IPS-18a (cell line): ENCODE measurements around the gene OGA.

ENCODE experiments used
- H3K27ac ChIP-seq: one replicate; pipeline ENCODE4 v1.5.1; 2013; ENCODE audit warnings: low read length
- H3K27me3 ChIP-seq: one replicate; pipeline ENCODE4 v1.6.1; 2013; ENCODE audit warnings: mild to moderate bottlenecking, low read length; ENCODE audit not compliant: control insufficient read depth, insufficient read depth
- H3K36me3 ChIP-seq: one replicate; pipeline ENCODE4 v1.6.1; 2013; ENCODE audit warnings: low read depth, low read length; ENCODE audit not compliant: control insufficient read depth
- H3K4me1 ChIP-seq: one replicate; pipeline ENCODE4 v1.6.1; 2013; ENCODE audit warnings: low read depth, low read length; ENCODE audit not compliant: control insufficient read depth
- H3K4me3 ChIP-seq: one replicate; pipeline ENCODE4 v1.5.1; 2013; ENCODE audit warnings: low read length
- H3K9ac ChIP-seq: one replicate; pipeline ENCODE4 v1.6.1; 2013; ENCODE audit warnings: mild to moderate bottlenecking, low read length, moderate library complexity
- H3K9me3 ChIP-seq: one replicate; pipeline ENCODE4 v1.6.1; 2013; ENCODE audit warnings: low read depth, low read length; ENCODE audit not compliant: control insufficient read depth

OGA gene

GRCh38 chr10:101770331-101771215 lies 47.7 kb downstream of the OGA start:
- H3K27me3 ChIP-seq, result peaks cover 48% of the 10 kb centered on the region

GRCh38 chr10:101769541-101770180 lies 48.6 kb downstream of the OGA start:
- peaks cover 46% of the 10 kb centered on the region for H3K27me3 ChIP-seq
- peaks cover 27% of the 10 kb centered on the region for H3K4me1 ChIP-seq
- no peak overlapping the region for H3K4me3 ChIP-seq
- no peaks in the 10 kb centered on the region for H3K36me3 ChIP-seq
- H3K27ac ChIP-seq, result no peak overlapping the region
- H3K9ac ChIP-seq, result no peak overlapping the region
- H3K9me3 ChIP-seq, result no peaks in the 10 kb centered on the region

More at GRCh38 chr10:101770331-101771215, 47.7 kb downstream of the OGA start:
- Histone ChIP-seq H3K9me3 (no peaks in the 10 kb centered on the region), H3K27ac (no peak overlapping the region), H3K9ac (no peak overlapping the region), H3K4me3 (no peak overlapping the region), H3K4me1 (peaks cover 30% of the 10 kb centered on the region), H3K36me3 (no peaks in the 10 kb centered on the region)

GRCh38 chr10:101768791-101769170 lies 49.5 kb downstream of the OGA start:
- H3K4me3 ChIP-seq, result no peak overlapping the region
- H3K27ac ChIP-seq, result no peak overlapping the region
- peaks cover 37% of the 10 kb centered on the region for H3K27me3 ChIP-seq
- H3K9me3 ChIP-seq, result no peaks in the 10 kb centered on the region
- H3K36me3 ChIP-seq, result no peaks in the 10 kb centered on the region
- H3K4me1 ChIP-seq, result peaks cover 20% of the 10 kb centered on the region
- H3K9ac ChIP-seq, result no peak overlapping the region

- Histone ChIP-seq H3K36me3 (no peaks in the 10 kb centered on the region), H3K27ac (no peak overlapping the region), H3K9me3 (no peaks in the 10 kb centered on the region), H3K4me1 (peaks cover 14% of the 10 kb centered on the region), H3K4me3 (no peak overlapping the region), H3K9ac (no peak overlapping the region), H3K27me3 (peaks cover 31% of the 10 kb centered on the region)
Observed at GRCh38 chr10:101767966-101768790, 50.1 kb downstream of the OGA start.

GRCh38 chr10:101767600-101767945 lies 50.7 kb downstream of the OGA start:
- no peak overlapping the region for H3K27ac ChIP-seq
- H3K4me1 ChIP-seq, result peaks cover 8% of the 10 kb centered on the region
- H3K9me3 ChIP-seq, result no peaks in the 10 kb centered on the region
- H3K36me3 ChIP-seq, result no peaks in the 10 kb centered on the region
- no peak overlapping the region for H3K4me3 ChIP-seq
- peaks cover 25% of the 10 kb centered on the region for H3K27me3 ChIP-seq
- no peak overlapping the region for H3K9ac ChIP-seq

- Histone ChIP-seq H3K27me3 (peaks cover 19% of the 10 kb centered on the region), H3K9me3 (no peaks in the 10 kb centered on the region)
Observed at GRCh38 chr10:101766753-101767599, 51.3 kb downstream of the OGA start.

GRCh38 chr10:101766306-101766705 lies 51.9 kb downstream of the OGA start:
- Histone ChIP-seq H3K9me3 (no peaks in the 10 kb centered on the region), H3K4me1 (no peaks in the 10 kb centered on the region), H3K9ac (no peak overlapping the region), H3K27ac (no peak overlapping the region), H3K36me3 (no peaks in the 10 kb centered on the region), H3K27me3 (peaks cover 12% of the 10 kb centered on the region), H3K4me3 (no peak overlapping the region)

More at GRCh38 chr10:101766753-101767599, 51.3 kb downstream of the OGA start:
- Histone ChIP-seq H3K9ac (no peak overlapping the region), H3K4me1 (peaks cover 2% of the 10 kb centered on the region), H3K27ac (no peak overlapping the region), H3K4me3 (no peak overlapping the region), H3K36me3 (no peaks in the 10 kb centered on the region)

DNA sequence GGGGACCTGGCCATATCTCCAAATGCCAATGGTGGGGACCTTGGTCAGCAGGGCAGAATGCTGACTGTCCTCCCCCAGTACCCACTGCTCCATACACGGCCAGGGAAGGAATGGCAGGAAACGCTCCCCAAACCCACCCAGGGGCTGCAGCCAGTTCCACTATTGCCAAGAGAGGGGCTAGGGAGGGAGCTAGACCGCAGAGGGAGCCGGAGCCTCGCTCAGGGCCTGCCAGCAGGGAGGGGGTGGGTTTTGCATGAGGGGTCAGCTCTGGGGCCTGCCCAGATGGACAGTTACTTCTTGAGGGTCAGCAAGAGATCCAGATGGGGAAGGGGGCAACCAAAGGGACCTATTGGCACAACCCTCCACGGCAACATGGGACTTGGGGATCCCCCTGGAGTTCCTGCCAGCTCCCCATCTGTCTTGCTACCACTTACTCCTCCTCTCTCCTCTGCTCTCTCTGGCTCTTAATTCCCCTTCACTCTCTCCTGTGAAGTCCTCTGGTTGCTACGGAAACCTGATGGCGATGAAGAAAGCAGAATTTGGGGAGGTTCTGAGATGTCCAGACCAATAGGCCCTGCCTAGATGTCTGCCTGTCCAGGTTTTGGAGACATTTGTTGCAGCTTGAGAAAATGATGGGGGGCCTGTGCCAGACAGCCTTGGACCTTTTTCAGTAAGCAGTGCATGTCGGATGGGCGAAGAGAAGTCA lies 55.0 kb downstream of the OGA start:
- Histone ChIP-seq H3K9me3 (no peaks in the 10 kb centered on the region), H3K4me1 (peaks cover 11% of the 10 kb centered on the region), H3K27ac (no peak overlapping the region), H3K4me3 (no peak overlapping the region), H3K9ac (no peak overlapping the region), H3K36me3 (no peaks in the 10 kb centered on the region), H3K27me3 (peaks cover 18% of the 10 kb centered on the region)

DNA sequence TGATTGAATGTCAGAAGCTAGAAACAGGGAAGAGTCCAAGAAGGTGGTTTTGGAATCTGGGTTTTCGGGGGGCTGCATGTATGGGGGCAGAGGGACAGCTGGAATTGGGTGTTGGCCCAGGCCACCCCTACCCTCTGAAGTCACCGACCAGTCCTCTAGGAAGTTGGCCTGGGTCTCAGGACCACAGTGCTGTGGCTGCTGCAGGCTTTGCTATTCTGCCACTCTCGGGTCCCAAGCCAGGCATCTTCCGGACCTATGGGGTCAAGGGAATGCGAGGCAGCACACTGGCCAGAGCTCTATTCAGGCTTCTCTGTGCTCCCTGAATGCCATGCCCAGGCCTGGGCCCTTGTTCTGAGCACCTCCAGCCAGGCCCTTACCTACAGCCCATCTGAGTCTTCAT lies 55.5 kb downstream of the OGA start:
- no peak overlapping the region for H3K4me3 ChIP-seq
- no peak overlapping the region for H3K27ac ChIP-seq
- no peak overlapping the region for H3K9ac ChIP-seq
- H3K36me3 ChIP-seq, result no peaks in the 10 kb centered on the region
- peaks cover 18% of the 10 kb centered on the region for H3K27me3 ChIP-seq
- H3K4me1 ChIP-seq, result peaks cover 11% of the 10 kb centered on the region
- H3K9me3 ChIP-seq, result no peaks in the 10 kb centered on the region

DNA sequence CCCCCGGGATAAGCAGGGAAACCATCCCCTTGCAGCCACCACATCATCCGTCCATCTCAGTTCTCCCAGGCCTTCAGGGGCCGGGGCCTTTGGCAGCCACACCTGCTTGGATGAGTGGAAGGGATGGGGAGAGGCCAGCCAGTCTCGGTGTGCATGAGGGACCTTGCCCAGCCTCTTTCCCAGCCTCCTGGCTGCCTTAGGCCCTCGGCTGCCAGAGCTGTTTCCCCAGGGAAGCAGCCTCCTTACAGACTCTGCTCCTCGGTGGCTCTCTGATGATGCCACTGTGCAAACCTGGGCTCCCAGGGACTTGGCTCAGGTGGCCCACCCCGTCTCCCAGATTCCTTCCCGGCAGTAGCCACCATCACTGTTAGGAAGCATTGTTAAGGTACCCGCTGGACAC lies 57.0 kb downstream of the OGA start:
- Histone ChIP-seq H3K36me3 (no peaks in the 10 kb centered on the region), H3K4me1 (peaks cover 11% of the 10 kb centered on the region), H3K27me3 (peaks cover 18% of the 10 kb centered on the region), H3K27ac (no peak overlapping the region), H3K9me3 (no peaks in the 10 kb centered on the region), H3K9ac (no peak overlapping the region), H3K4me3 (no peak overlapping the region)
